ENCODE results near the gene CHPF. TPM values are rescaled to one million over a fixed set of nuclear protein-coding genes. Genes with fewer than 3 reads are reported as not detected.

The CHPF gene
- total RNA-seq, 1 experiment from 2014 or later, result 78.2 TPM

DNA sequence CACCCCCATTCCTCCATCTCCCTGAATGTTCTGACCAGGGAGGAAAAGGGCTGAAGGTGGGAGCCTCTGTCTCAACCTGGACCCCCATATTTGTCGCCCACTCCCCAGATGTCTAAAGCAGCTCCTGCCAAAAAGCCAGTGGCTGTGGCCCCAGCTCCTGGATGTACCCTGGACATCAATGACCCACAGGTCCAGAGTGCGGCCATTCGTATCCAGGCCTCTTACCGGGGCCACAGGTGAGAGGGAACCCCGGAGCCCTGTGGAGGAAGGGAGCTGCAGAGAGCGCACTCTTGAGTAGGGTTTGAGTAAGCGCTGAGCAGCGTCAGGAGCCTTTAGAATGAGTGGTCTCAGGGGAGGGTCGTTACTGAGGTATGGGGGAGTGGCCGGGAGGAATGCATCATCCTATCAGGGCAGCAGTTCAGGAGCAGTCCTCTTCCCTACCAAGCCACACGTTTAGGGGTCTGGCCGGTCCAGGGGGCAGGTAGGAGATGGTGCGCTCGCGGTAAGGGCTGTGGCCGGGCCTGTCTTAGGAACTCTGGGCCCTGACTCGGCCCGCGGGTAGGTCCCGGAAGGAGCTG is 47.3 kb downstream of the CHPF start:
- Histone ChIP-seq H2AFZ (no peak overlapping the region), H4K20me1 (ENCODE audit: insufficient read depth) (no peaks in the 10 kb centered on the region), H3K4me3 (no peak overlapping the region), H3K27me3 (ENCODE audit: insufficient read depth, low read depth) (peaks cover 7% of the 10 kb centered on the region; the same call in 1 of the 2 replicates), H3K4me2 (no peak overlapping the region), H3K36me3 (ENCODE audit: low read depth) (no peaks in the 10 kb centered on the region; the same call in 1 of the 2 replicates), H3K4me1 (replicated peaks; ENCODE audit: insufficient read depth) (peaks cover 19% of the 10 kb centered on the region), H3K9me3 (ENCODE audit: insufficient read depth, low read depth) (no peaks in the 10 kb centered on the region), H3K27ac (no peak overlapping the region), H3K9me2 (ENCODE audit: insufficient read depth) (no peaks in the 10 kb centered on the region), H3F3A (ENCODE audit: insufficient read depth, low read depth) (peaks cover 4% of the 10 kb centered on the region; the same call in 1 of the 2 replicates), H3K79me2 (ENCODE audit: low read depth) (peaks cover 18% of the 10 kb centered on the region; the same call in 1 of the 2 replicates)
- intact Hi-C loops (cut with micrococcal nuclease; ENCODE audit: unreplicated experiment), result loop anchor here (5.0 kb wide), 1 partner anchor 39 kb away; no protein-coding TSS in a partner anchor
- no peak for TF ChIP-seq EZH2 (IDR thresholded peaks at IDR 0.05; ENCODE audit: low read depth)
- TF ChIP-seq, protein P1, sequence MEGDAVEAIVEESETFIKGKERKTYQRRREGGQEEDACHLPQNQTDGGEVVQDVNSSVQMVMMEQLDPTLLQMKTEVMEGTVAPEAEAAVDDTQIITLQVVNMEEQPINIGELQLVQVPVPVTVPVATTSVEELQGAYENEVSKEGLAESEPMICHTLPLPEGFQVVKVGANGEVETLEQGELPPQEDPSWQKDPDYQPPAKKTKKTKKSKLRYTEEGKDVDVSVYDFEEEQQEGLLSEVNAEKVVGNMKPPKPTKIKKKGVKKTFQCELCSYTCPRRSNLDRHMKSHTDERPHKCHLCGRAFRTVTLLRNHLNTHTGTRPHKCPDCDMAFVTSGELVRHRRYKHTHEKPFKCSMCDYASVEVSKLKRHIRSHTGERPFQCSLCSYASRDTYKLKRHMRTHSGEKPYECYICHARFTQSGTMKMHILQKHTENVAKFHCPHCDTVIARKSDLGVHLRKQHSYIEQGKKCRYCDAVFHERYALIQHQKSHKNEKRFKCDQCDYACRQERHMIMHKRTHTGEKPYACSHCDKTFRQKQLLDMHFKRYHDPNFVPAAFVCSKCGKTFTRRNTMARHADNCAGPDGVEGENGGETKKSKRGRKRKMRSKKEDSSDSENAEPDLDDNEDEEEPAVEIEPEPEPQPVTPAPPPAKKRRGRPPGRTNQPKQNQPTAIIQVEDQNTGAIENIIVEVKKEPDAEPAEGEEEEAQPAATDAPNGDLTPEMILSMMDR (conservative IDR thresholded peaks at IDR 0.05), result no peak
- CTCF ChIA-PET, result interaction anchor here (0.6 to 1.2 kb wide), 4 partner anchors 14 to 130 kb away, joined by 3 to 16 read pairs (median 8); no protein-coding TSS in a partner anchor
- POLR2A ChIA-PET (ENCODE audit: unreplicated experiment), result interaction anchor here (0.6 to 0.7 kb wide), 2 partner anchors 24 to 56 kb away, joined by 3 to 4 read pairs; no protein-coding TSS in a partner anchor
- no TSS peak for BruUV-seq (replicated peaks)
- no peak for DNase-seq

DNA sequence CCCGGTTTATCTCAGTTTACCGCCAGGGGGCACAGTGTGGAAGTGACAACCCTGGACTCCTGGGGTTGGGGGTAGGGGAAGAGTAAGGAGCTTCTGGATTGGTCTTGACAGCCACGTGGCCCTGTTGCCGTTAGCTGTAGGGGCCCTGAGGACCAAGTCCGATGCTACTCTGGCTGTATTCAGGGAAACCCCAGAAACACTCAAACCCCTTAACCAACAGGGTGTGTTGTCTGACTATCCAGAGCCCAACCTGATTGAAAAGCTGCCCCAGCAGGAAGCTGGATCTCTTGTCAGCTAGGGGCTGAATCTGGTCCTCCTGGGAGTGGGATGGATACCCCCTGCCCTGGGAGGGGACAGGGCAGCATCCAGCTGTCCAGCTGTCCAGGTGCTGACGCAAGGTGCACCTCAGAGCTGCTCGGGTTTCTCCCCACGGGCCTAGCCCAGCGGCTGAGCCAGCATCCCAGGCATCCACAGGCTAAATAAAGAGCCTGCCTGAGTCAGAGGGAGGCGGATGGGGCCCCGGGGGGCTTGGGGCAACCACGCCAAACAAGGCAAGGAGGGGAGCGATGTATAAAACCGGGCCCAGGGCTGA is 48.0 kb downstream of the CHPF start:
- no peak overlapping the region for H3K4me2 ChIP-seq
- no peak overlapping the region for H3K27ac ChIP-seq
- peaks cover 7% of the 10 kb centered on the region; the same call in 1 of the 2 replicates for H3K27me3 ChIP-seq (ENCODE audit: insufficient read depth, low read depth)
- H2AFZ ChIP-seq, result no peak overlapping the region
- peaks cover 19% of the 10 kb centered on the region for H3K4me1 ChIP-seq (replicated peaks; ENCODE audit: insufficient read depth)
- POLR2A ChIA-PET (ENCODE audit: unreplicated experiment), result interaction anchor here (0.6 to 0.7 kb wide), 4 partner anchors 10 to 601 kb away, joined by 3 to 6 read pairs (median 4); no protein-coding TSS in a partner anchor
- no TSS peak for BruUV-seq (replicated peaks)
- no peaks in the 10 kb centered on the region for H3K9me2 ChIP-seq (ENCODE audit: insufficient read depth)
- no peaks in the 10 kb centered on the region for H4K20me1 ChIP-seq (ENCODE audit: insufficient read depth)
- intact Hi-C loops (cut with micrococcal nuclease; ENCODE audit: unreplicated experiment), result loop anchor here (5.0 kb wide), 1 partner anchor 38 kb away; no protein-coding TSS in a partner anchor
- H3F3A ChIP-seq (ENCODE audit: insufficient read depth, low read depth), result peaks cover 4% of the 10 kb centered on the region; the same call in 1 of the 2 replicates
- peaks cover 17% of the 10 kb centered on the region; the same call in 1 of the 2 replicates for H3K79me2 ChIP-seq (ENCODE audit: low read depth)
- no peak overlapping the region for H3K4me3 ChIP-seq
- TF ChIP-seq, protein P1 (conservative IDR thresholded peaks at IDR 0.05), result peak; percentile 77; the same call in 1 of the 2 replicates
- no peak for TF ChIP-seq EZH2 (IDR thresholded peaks at IDR 0.05; ENCODE audit: low read depth)
- peak; percentile 44 to 46 for DNase-seq
- no peaks in the 10 kb centered on the region for H3K9me3 ChIP-seq (ENCODE audit: insufficient read depth, low read depth)
- CTCF ChIA-PET, result interaction anchor here (0.6 to 1.2 kb wide), 6 partner anchors 14 to 54 kb away, joined by 3 to 16 read pairs (median 8); no protein-coding TSS in a partner anchor
- no peaks in the 10 kb centered on the region for H3K36me3 ChIP-seq (ENCODE audit: low read depth)

DNA sequence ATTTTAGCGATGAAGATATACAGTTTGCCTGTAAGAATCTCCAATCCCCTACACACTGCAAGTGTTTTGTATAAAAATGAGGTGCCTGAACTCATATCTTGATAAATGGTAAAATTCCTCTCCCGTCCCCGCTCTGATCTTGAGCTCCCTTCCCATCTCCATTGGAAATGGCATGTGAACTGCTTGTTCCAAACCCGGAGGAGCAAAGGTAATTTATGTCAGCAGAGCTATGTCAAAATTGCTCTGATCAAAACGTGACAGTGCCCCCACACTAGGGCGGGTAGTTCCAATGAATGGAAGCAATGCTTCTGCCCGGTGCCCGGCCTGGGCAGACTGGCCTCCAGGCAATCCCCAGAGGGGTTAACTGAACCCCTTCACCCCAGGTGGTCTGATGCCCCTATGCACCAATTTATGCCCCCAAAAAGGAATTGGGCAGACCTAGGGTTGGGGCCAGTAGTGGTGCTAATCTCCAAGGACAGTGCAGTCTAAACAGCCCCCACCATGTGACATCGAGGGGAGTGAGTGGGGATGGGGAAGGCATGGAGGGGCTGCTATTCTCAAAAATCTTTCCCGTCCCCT is 48.6 kb downstream of the CHPF start:
- H3F3A ChIP-seq (ENCODE audit: insufficient read depth, low read depth), result peaks cover 4% of the 10 kb centered on the region; the same call in 1 of the 2 replicates
- no peak overlapping the region for H3K27ac ChIP-seq
- H3K79me2 ChIP-seq (ENCODE audit: low read depth), result peaks cover 11% of the 10 kb centered on the region; the same call in 1 of the 2 replicates
- no peak for DNase-seq
- peaks cover 7% of the 10 kb centered on the region; the same call in 1 of the 2 replicates for H3K27me3 ChIP-seq (ENCODE audit: insufficient read depth, low read depth)
- no peaks in the 10 kb centered on the region for H3K36me3 ChIP-seq (ENCODE audit: low read depth)
- POLR2A ChIA-PET (ENCODE audit: unreplicated experiment), result interaction anchor here (0.7 kb wide), 1 partner anchor 9 kb away, joined by 5 read pairs; no protein-coding TSS in a partner anchor
- BruUV-seq (replicated peaks), result no TSS peak
- H3K4me2 ChIP-seq, result no peak overlapping the region
- no peaks in the 10 kb centered on the region for H3K9me2 ChIP-seq (ENCODE audit: insufficient read depth)
- peaks cover 14% of the 10 kb centered on the region for H3K4me1 ChIP-seq (replicated peaks; ENCODE audit: insufficient read depth)
- no peak for TF ChIP-seq EZH2 (IDR thresholded peaks at IDR 0.05; ENCODE audit: low read depth)
- TF ChIP-seq, protein P1 (conservative IDR thresholded peaks at IDR 0.05), result no peak
- no peak overlapping the region for H2AFZ ChIP-seq
- no peak overlapping the region for H3K4me3 ChIP-seq
- no peaks in the 10 kb centered on the region for H3K9me3 ChIP-seq (ENCODE audit: insufficient read depth, low read depth)
- H4K20me1 ChIP-seq (ENCODE audit: insufficient read depth), result no peaks in the 10 kb centered on the region
- CTCF ChIA-PET, result interaction anchor here (0.6 to 1.2 kb wide), 5 partner anchors 15 to 35 kb away, joined by 3 to 10 read pairs (median 4); no protein-coding TSS in a partner anchor
- intact Hi-C loops (cut with micrococcal nuclease; ENCODE audit: unreplicated experiment), result loop anchor here (5.0 kb wide), 1 partner anchor 38 kb away; no protein-coding TSS in a partner anchor
